ENCODE data around the gene KRT86. TPM values are rescaled to one million over a fixed set of nuclear protein-coding genes. Genes with fewer than 3 reads are reported as not detected.
A peak's percentile ranks its signal among the peaks of the same experiment; 100 is the strongest.

Gene KRT86
- total RNA-seq, 1 experiment from 2014 or later, result 2.7 TPM

- Histone ChIP-seq H3K27ac (no peak overlapping the region), H3K9me2 (ENCODE audit: insufficient read depth) (no peaks in the 10 kb centered on the region), H3F3A (ENCODE audit: insufficient read depth, low read depth) (peaks cover 22% of the 10 kb centered on the region), H3K4me1 (replicated peaks; ENCODE audit: insufficient read depth) (peaks cover 23% of the 10 kb centered on the region), H3K4me2 (no peak overlapping the region), H3K79me2 (ENCODE audit: low read depth) (no peaks in the 10 kb centered on the region), H3K4me3 (no peak overlapping the region), H2AFZ (no peak overlapping the region), H3K27me3 (ENCODE audit: insufficient read depth, low read depth) (no peaks in the 10 kb centered on the region), H3K9me3 (ENCODE audit: insufficient read depth, low read depth) (no peaks in the 10 kb centered on the region), H4K20me1 (ENCODE audit: insufficient read depth) (no peaks in the 10 kb centered on the region), H3K36me3 (ENCODE audit: low read depth) (no peaks in the 10 kb centered on the region)
- intact Hi-C loops (cut with micrococcal nuclease; ENCODE audit: unreplicated experiment), result no loop called here
- CTCF ChIA-PET, result interaction anchor here (0.6 kb wide), 1 partner anchor 10 kb away, joined by 6 read pairs; no protein-coding TSS in a partner anchor
- DNase-seq, result no peak
- TF ChIP-seq EZH2 (IDR thresholded peaks at IDR 0.05; ENCODE audit: low read depth) (no peak), CTCF (conservative IDR thresholded peaks at IDR 0.05) (no peak)
- POLR2A ChIA-PET (ENCODE audit: unreplicated experiment), result interaction anchor here (0.6 kb wide), 1 partner anchor 592 kb away, joined by 4 read pairs; no protein-coding TSS in a partner anchor
- BruUV-seq (replicated peaks), result no TSS peak
These were observed 59.7 kb downstream of the KRT86 start for GRCh38 chr12:52334185-52334584.

GRCh38 chr12:52335598-52336262 lies 61.3 kb downstream of the KRT86 start:
- POLR2A ChIA-PET (ENCODE audit: unreplicated experiment), result no interaction called here
- BruUV-seq (replicated peaks), result no TSS peak
- Histone ChIP-seq H3K27me3 (ENCODE audit: insufficient read depth, low read depth) (no peaks in the 10 kb centered on the region), H3K4me1 (replicated peaks; ENCODE audit: insufficient read depth) (peaks cover 23% of the 10 kb centered on the region), H4K20me1 (ENCODE audit: insufficient read depth) (no peaks in the 10 kb centered on the region), H3K27ac (no peak overlapping the region), H3K9me3 (ENCODE audit: insufficient read depth, low read depth) (no peaks in the 10 kb centered on the region), H3F3A (ENCODE audit: insufficient read depth, low read depth) (peaks cover 22% of the 10 kb centered on the region), H3K4me3 (no peak overlapping the region), H3K79me2 (ENCODE audit: low read depth) (no peaks in the 10 kb centered on the region), H3K9me2 (ENCODE audit: insufficient read depth) (no peaks in the 10 kb centered on the region), H3K4me2 (no peak overlapping the region), H3K36me3 (ENCODE audit: low read depth) (no peaks in the 10 kb centered on the region), H2AFZ (no peak overlapping the region)
- CTCF ChIA-PET, result interaction anchor here (0.6 kb wide), 1 partner anchor 1326 kb away, joined by 4 read pairs; no protein-coding TSS in a partner anchor
- intact Hi-C loops (cut with micrococcal nuclease; ENCODE audit: unreplicated experiment), result no loop called here
- TF ChIP-seq CTCF (conservative IDR thresholded peaks at IDR 0.05) (no peak), EZH2 (IDR thresholded peaks at IDR 0.05; ENCODE audit: low read depth) (no peak)
- DNase-seq, result no peak

GRCh38 chr12:52336641-52337040 lies 62.2 kb downstream of the KRT86 start:
- Histone ChIP-seq H3K79me2 (ENCODE audit: low read depth) (no peaks in the 10 kb centered on the region), H3F3A (ENCODE audit: insufficient read depth, low read depth) (peaks cover 22% of the 10 kb centered on the region), H4K20me1 (ENCODE audit: insufficient read depth) (no peaks in the 10 kb centered on the region), H3K36me3 (ENCODE audit: low read depth) (no peaks in the 10 kb centered on the region), H3K9me2 (ENCODE audit: insufficient read depth) (no peaks in the 10 kb centered on the region), H3K27ac (peak overlapping the region; percentile 41), H3K4me2 (no peak overlapping the region), H2AFZ (no peak overlapping the region), H3K9me3 (ENCODE audit: insufficient read depth, low read depth) (no peaks in the 10 kb centered on the region), H3K27me3 (ENCODE audit: insufficient read depth, low read depth) (no peaks in the 10 kb centered on the region), H3K4me3 (no peak overlapping the region), H3K4me1 (replicated peaks; ENCODE audit: insufficient read depth) (peaks cover 23% of the 10 kb centered on the region)
- ChIA-PET POLR2A (ENCODE audit: unreplicated experiment) (interaction anchor here (0.6 kb wide), 1 partner anchor 144 kb away, joined by 8 read pairs; no protein-coding TSS in a partner anchor), CTCF (no interaction called here)
- intact Hi-C loops (cut with micrococcal nuclease; ENCODE audit: unreplicated experiment), result no loop called here
- BruUV-seq (replicated peaks), result no TSS peak
- no peak for DNase-seq
- TF ChIP-seq CTCF (conservative IDR thresholded peaks at IDR 0.05), result no peak
- TF ChIP-seq EZH2 (IDR thresholded peaks at IDR 0.05; ENCODE audit: low read depth), result no peak

Data from PC-9 (cell line).